NCI-H2029 (cell line): ENCODE measurements around the gene COPZ1.

Source experiments
- DNase-seq: peaks from one replicate; lab custom pipeline; 2025; lab: John Stamatoyannopoulos, UW

COPZ1 gene

GRCh38 chr12:54394986-54395385 lies 70.1 kb downstream of the COPZ1 start:
- DNase-seq: no peak

- no peak for DNase-seq
Measured at GRCh38 chr12:54395545-54395944, 70.6 kb downstream of the COPZ1 start.

- no peak for DNase-seq
Measured at GRCh38 chr12:54397157-54397556, 72.2 kb downstream of the COPZ1 start.

GRCh38 chr12:54398218-54398617 lies 73.3 kb downstream of the COPZ1 start:
- DNase-seq: no peak

- peak; percentile 37 for DNase-seq
Measured at GRCh38 chr12:54398995-54399793, 74.3 kb downstream of the COPZ1 start.

GRCh38 chr12:54401119-54401518 lies 76.2 kb downstream of the COPZ1 start:
- DNase-seq: no peak
